Measurements from ENCODE around the gene BBS4.
"Not testable (repeated sequence)": the region's sequence is repeated elsewhere in the genome, so short reads cannot be mapped to it uniquely, and the experiment has no call there.

BBS4 gene

DNA sequence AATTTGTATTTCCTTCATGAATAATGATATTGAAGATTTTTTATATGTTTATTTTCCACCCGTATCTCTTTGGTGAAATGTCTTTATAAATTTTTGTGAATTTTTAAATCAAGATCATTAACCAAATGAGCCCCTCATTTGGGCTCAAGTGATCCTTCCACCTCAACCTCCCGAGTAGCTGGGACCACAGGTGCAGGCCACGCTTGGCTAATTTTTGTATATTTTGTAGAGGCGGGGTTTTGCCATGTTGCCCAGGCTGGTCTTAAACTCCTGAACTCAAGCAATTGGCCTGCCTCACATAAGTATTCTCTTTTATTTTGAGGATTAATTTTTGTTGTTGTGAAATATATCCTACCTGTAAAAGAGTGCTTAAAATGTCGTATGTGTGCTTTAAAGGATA is 4.9 kb downstream of the BBS4 start:
- DNase-seq (ENCODE audit: insufficient read length, low spot score) (no peak), FAIRE-seq (no peak)

DNA sequence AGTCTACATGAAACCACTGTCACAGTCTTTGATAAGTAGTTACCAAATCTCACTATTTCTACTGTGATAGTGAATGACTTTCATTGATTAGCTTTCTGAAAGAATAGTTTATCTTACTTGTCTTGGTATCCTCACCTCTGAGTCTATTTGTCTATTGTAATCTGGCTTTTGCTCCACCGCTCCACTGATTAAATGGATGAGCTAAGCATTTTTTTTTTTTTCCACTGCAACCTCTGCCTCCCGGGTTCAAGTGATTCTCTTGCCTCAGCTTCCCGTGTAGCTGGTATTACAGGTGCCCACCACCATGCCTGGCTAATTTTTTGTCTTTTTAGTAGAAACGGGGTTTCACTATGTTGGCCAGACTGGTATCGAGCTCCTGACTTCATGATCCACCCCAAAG is 12.9 kb downstream of the BBS4 start:
- DNase-seq (ENCODE audit: insufficient read length, low spot score) (no peak), FAIRE-seq (no peak)

DNA sequence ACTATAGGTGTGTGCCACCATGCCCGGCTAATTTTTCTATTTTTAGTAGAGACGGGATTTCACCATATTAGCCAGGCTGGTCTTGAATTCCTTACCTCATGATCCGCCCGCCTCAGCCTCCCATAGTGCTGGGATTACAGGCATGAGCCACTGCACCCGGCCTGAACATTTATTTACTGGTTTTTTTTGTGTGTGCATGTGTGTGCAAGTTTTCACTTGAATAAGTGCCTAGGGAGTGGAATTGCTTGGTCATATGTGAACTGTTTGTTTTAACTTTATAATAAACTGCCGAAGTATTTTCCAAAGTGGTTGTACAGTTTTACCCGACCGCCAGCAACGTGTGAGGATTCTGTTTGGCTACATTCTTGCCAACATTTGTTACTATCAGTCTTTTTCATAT is 14.1 kb downstream of the BBS4 start:
- DNase-seq (ENCODE audit: insufficient read length, low spot score) = no peak
- no peak for FAIRE-seq

DNA sequence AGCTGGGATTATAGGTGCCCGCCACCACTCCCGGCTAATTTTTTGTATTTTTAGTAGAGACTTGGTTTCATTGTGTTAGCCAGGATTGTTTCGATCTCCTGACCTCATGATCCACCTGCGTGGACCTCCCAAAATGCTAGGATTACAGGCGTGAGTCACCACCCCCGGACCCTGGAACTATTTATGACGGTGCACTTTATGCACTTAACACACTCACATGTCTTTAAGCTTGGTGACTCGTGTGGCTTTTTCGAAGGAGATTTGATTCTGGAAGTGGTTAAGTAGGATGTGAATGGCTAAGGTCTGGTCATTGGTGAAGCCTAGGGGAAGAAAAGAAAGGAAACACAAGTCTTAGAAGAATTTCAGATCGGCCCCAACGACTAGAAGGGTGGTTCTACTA is 20.3 kb downstream of the BBS4 start:
- DNase-seq (ENCODE audit: insufficient read length, low spot score) (peak; percentile 32), FAIRE-seq (no peak)

DNA sequence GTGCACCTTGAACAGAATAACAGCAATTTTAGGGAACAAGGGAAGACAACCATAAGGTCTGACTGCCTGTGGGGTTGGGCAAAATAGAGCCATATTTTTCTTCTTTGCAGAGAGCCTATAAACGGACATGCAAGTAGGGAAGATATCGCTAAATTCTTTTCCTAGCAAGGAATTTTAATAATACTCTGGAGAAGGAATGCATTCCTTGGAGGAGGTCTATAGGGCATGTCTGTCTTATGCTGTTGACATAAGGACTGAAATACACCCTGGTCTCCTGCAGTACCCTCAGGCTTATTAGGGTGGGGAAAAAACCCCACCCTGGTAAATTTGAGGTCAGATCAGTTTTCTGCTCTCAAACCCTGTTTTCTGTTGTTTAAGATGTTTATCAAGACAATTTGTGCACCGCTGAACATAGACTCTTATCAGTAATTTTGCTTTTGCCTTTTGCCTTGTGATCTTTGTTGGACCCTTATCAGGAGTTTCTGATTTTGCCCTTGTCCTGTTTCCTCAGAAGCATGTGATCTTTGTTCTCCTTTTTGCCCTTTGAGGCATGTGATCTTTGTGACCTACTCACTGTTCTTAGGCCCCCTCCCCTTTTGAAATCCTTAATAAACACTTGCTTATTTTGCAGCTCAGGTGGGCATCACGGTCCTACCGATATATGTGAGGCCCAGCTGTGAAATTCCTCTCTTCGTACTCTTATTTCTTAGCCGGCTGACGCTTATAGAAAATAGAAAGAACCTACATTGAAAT is 22.7 kb downstream of the BBS4 start:
- not testable (repeated sequence) for FAIRE-seq

DNA sequence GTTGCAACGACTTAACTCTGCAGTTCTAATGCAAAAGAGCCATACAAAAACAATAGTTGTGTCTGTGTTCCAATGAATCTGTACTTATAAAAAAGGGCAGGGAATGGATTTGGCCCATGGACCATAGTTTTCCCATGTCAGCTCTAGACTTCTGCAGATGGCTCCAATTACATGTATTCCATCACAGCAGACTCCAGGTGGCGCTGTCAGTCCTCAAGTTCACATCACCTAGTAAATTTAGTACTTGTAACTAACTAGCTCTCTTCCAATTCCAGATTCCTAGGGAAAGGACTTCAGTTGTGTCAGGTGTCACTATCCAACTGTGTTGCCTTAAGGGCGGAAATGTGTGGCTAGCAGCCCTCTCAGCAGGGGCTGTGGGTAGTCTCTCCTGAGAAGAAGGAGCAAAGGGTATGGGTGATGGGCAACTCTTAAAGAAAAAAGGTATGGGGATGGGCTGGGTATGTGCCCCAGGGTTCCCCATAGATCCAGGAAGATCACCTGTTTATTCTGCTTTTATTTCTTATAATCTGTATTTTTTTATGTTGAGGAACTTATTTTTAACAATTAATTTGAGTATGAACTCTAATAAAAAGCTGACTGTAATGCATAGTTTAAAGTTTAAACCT is 36.2 kb downstream of the BBS4 start:
- FAIRE-seq = peak; percentile 44

More for the DNA sequence above, 22.7 kb downstream of the BBS4 start:
- not testable (repeated sequence) for DNase-seq (ENCODE audit: insufficient read length, low spot score)

DNA sequence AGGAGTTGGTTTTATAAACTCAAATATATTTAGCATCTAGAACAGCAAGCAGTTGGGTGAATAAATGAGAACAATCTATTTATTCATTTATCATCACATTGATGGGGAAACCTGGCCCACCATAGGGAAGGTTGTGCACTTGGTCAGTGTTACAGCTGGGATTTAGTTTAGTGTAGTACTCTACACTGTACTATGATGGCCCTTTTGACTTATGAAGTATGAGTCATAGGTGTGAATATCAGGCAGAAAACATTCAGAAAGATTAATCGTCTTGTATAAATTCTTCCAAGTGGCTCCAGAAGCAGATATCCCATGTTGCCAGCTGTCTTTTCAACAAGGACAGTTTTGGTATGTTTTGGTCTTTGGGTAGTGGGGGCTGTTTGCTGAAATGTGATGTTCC is 38.0 kb downstream of the BBS4 start:
- FAIRE-seq = no peak
- DNase-seq (ENCODE audit: insufficient read length, low spot score) = no peak

More for the DNA sequence above, 36.2 kb downstream of the BBS4 start:
- DNase-seq (ENCODE audit: insufficient read length, low spot score) = peak; percentile 56

DNA sequence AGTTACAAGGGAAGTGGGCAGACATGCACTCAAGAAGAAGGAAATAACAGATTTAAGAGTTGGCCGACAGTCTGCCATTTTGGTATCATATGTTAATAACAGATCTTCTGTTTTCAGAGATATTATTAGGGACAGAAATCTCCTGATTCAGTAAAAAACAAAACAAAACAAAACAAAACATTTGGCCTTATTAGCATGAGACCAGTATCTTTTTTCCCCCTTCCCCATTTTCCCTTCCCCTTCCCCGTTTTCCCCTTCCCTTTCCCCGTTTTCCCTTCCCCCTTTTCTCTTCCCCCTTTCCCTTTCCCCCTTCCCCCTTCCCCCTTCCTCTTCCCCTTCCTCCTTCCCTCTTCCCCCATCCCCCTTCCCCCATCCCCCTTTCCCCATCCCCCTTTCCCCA is 39.4 kb downstream of the BBS4 start:
- DNase-seq (ENCODE audit: insufficient read length, low spot score) (no peak), FAIRE-seq (no peak)

DNA sequence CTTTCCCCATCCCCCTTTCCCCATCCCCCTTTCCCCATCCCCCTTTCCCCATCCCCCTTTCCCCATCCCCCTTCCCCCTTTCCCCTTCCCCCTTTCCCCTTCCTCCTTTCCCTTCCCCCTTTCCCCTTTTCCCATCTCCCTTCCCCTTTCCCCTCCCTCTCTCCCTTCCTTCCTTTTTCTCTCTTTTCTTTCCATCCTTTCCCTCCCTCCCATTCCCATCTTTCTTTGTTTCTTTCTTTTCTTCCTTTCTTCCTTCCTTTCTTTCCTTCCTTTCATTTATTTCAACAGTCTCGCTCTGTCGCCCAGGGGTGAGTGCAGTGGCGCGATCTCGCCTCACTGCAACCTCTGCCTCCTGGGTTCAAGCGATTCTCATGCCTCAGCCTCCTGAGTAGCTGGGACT is 39.8 kb downstream of the BBS4 start:
- not testable (repeated sequence) for FAIRE-seq; DNase-seq (ENCODE audit: insufficient read length, low spot score)

DNA sequence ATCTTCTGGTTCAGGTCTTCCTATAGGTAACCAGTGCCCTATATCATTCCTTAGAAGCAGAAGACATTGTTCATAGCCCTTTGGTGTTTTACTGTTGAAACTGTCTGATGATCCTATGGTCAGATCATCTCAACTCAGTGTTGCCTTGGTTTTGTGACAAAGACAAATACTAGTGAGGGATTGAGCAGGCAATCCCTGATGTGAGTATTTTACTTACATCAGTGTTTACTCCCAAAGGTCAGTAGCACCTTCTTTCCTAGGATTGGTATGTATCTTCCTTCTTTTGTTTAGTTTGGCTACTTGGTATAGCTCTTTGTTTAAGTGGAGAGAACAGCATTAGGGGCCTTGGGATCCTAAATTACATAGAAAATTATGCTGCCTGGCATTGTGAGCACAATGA is 41.1 kb downstream of the BBS4 start:
- DNase-seq (ENCODE audit: insufficient read length, low spot score) (no peak), FAIRE-seq (no peak)

DNA sequence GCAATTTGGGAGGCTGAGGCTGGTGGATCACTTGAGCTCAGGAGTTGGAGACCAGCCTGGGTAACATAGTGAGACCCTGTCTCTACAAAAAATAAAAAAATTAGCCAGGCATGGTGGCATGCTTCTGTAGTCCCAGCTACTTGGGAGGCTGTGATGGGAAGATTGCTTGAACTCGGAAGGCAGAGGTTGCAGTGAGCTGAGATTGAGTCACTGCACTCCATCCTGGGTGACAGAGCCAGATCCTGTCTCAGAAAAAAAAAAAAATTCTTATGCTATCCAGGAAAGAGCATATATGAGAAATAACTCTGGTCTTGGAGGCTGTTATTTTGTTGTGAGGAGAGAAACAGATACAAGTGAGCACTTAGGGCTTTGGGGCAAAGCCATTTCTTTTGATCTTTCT is 42.2 kb downstream of the BBS4 start:
- not testable (repeated sequence) for DNase-seq (ENCODE audit: insufficient read length, low spot score); FAIRE-seq

DNA sequence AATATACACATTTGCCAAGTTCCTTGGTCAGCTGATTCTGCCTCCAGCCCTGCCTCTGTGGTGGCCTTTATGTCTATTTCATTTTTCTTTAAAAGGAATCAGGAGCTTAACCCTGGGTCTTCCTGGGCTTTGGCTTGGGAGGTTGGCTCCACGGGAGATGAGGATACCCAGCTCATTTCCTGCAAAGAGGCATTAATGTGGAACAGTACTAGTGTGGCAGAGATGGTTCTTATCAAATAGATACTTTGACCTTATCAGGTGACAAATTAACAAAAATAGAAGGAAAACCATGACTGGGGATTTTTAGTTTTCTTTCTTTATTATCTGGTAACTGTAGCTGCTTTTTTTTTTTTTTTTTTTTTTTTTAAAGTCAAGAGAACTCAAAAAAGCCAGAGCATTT is 42.8 kb downstream of the BBS4 start:
- FAIRE-seq = no peak
- DNase-seq (ENCODE audit: insufficient read length, low spot score) = no peak

DNA sequence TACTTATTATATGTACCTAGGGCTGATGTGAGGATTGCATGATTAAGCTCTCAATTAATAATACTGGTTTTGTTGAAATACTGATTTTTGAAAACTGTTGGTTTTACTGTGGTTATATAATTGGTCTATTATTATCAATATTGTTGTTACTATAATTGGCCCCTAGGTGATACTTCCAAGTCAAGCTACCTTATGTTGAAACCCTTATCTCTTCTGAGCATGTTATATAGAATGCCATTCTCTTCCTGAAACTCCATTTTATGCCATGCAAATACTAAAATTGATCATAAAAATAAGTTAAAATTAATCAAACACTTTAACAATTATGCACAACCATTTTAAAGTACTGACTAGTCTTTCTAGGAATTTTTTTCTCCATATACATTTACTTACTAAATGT is 46.1 kb downstream of the BBS4 start:
- DNase-seq (ENCODE audit: insufficient read length, low spot score) (no peak), FAIRE-seq (no peak)

DNA sequence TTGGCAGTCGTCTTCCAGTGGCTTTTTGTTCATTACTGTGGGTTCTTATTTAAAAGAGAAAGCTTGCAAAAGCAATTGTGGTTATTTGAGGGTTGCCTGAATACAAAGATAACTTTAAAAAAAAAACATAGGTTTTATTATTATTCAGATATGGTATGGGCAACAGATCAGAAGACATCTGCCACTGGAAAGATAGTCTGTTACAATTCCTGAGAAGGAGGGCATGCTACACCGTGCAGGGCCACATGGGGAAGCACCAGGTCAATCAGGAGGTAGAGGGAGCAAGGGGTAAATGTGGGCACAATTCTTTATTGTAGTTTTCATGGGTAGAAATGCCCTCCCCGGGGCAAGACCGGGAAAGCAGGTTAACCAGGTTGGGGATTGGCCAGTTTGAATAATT is 46.5 kb downstream of the BBS4 start:
- FAIRE-seq = no peak
- no peak for DNase-seq (ENCODE audit: insufficient read length, low spot score)

DNA sequence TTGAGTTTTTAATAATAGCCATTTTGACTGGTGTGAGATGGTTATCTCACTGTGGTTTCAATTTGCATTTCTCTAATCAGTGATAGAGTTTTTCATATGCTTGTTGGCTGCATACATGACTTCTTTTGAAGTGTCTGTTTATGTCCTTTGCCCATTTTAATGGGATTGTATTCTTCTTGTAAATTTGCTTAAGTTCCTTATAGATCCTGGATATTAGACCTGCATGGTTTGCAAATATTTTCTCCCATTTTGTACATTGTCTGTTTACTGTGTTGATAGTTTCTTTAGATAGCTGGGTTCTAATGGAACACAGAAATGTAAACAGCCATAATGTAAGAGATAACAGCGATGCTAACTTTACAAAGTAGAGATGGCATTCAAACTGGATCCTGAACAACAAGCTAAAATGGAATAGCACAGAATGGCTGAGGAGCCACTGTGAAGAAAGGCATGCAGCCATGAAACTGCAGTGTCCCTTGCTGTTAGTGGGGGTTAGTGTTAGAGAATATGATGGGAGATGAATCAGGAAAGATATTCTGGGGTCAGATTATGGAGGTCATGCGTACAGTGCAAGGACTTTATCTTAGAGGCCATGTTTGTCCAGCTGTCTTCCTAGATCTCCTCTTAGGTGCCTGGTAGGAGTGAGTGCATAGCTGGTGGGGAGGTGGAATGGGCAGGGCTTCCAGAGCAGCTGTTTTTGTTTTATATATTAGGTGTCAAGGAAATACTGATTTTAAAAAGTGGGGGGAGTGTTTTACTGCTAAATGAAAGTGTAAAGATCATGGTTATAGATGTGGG is 48.1 kb downstream of the BBS4 start:
- DNase-seq (ENCODE audit: insufficient read length, low spot score) (no peak), FAIRE-seq (no peak)

DNA sequence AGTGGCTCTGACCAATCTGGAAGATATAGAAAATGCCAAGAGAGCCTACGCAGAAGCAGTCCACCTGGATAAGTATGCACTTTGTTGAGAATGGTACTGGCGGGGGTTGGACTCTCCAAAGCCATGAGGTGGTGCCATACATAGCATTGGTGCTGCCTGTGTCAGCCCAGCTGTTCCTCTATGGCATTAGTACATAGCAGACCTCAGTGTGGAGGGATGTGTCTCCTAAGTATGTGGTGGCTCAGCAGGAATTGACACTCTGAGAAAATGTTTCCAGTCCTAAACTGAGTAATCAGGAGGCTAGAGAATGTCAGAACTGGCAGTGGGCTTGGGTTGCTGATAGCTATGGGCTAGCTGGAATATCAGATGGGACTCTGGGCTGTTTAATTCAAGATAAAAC is 49.1 kb downstream of the BBS4 start:
- no peak for DNase-seq (ENCODE audit: insufficient read length, low spot score)
- no peak for FAIRE-seq

DNA sequence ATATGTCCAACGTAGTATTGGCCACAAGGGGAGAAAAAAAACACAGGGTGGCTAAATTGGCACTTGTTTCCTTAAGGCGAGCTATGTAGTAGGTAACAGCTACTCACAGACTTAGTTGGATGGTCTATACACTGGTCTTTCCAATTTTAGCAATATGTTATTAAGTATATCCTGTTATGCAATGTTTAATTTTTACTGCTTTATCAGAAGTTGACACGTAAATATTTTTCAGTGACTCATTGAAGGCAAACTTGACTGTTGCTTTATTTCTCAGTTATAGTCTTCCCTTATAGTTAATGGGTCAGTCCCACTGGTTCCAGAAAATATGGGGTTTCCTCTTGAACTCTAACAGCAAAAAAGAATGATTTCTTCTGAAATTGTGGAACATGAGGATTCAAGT is 51.1 kb downstream of the BBS4 start:
- FAIRE-seq = no peak
- no peak for DNase-seq (ENCODE audit: insufficient read length, low spot score)

DNA sequence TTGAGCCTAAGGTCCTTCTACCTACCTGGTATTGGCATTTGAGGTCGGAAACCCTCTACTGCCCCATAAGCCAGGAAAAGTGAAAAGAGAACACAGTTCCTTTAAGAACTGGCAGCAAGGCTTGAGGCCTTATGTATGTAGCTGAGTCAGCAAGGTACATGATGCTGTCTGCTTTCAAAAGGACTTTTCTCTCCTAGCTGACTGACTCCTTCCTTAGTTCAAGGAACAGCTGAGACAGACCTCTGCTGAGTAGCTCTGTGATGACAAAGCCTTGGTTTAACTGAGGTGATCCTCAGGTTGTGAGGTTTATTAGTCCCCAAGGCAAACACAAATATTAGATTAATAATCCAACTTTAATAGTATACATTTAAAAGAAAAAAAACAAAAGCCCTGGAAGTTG is 51.7 kb downstream of the BBS4 start:
- DNase-seq (ENCODE audit: insufficient read length, low spot score) (no peak), FAIRE-seq (no peak)

DNA sequence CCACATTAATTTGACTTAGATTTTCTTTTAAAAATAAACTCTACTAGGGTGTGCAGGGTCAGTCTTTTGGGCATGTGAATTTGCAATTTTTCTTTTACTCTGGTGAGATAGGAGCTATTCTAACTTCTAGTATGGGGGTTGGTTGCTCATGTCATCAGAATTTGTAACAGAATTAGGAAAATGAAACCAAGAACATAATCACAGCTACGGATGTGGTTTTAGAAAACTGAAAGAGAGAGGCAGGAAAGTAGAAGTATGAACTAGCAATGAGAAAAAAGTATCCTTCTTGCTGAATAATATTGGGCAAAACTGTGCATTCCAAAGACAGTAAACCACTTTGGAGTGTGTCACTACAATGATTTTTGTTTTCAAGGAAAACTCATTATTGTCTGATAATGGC is 54.2 kb downstream of the BBS4 start:
- FAIRE-seq (no peak), DNase-seq (ENCODE audit: insufficient read length, low spot score) (no peak)

DNA sequence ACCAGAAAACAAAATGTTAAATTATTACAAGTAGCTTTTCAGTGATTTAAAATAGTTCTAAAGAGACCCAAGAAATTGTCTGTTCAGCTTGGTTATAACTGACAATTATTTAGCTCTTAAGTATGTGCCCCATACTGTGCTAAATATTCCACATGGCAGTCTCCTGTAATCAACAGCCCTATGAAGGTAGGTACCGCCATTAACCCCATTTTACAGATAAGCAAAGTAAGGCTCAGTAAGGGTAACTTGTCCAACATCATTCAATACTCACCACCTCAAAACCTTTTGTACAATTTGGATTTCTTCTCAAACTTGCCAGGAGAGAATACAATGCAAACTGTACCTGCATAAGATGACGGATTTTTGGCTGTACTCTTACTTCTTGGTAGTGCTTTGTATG is 63.7 kb downstream of the BBS4 start:
- FAIRE-seq (no peak), DNase-seq (ENCODE audit: insufficient read length, low spot score) (no peak)

DNA sequence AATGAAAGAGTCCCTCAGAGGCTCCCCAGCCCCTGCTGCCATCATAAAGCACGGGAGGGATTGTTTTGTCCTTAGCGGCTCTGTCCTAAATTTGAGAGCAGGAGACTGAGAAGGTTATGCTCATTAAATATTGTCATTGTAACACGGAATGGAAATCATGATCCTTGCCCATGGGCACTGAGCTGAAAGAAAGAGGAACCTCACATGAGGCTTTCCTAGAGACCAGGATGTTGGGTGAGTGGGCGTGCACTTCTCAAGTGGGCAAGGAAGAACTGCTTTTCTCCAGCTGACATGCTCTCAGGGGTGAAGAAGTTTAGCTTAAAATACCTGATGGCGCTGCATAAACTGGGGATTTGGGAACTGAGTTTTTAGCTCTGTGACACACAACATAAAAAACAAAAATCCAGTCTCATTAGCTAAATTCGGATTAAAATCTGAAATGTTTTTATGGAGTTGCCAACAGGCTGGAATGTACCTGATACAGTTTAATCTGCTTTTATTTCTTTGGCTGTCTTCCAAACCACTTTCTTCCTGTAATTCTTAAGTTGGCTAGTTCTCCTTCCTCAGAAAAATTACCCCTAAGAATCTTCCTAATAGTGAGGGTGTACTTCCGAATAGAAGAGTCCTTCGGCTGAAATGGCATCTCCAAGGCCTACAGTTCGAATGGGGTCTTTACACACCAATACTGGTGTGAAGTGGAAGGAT is 65.9 kb downstream of the BBS4 start:
- DNase-seq (ENCODE audit: insufficient read length, low spot score) (no peak), FAIRE-seq (no peak)
